ENCODE measurements around the gene TLE4.

The TLE4 gene

GRCh38 chr9:79592726-79593493 lies 21.1 kb downstream of the TLE4 start:
- peaks cover 11% of the 10 kb centered on the region for H3K36me3 ChIP-seq
- H3K4me1 ChIP-seq (ENCODE audit: control insufficient read depth in 1 of 2, insufficient read depth in 1 of 2, low read depth in 1 of 2, low read length in 1 of 2) = peaks cover 43 to 78% of the 10 kb centered on the region in 2 experiments
- no peaks in the 10 kb centered on the region for H3K9me3 ChIP-seq
- no peaks in the 10 kb centered on the region for H3K27me3 ChIP-seq
- TF ChIP-seq CTCF (IDR thresholded peaks at IDR 0.05) = no peak
- H3K4me3 ChIP-seq (ENCODE audit: low read depth in 1 of 2, low read length in 1 of 2) = peak overlapping the region in 1 of 2 experiments; percentile 0
- peak overlapping the region; percentile 92 for H3K27ac ChIP-seq

DNA sequence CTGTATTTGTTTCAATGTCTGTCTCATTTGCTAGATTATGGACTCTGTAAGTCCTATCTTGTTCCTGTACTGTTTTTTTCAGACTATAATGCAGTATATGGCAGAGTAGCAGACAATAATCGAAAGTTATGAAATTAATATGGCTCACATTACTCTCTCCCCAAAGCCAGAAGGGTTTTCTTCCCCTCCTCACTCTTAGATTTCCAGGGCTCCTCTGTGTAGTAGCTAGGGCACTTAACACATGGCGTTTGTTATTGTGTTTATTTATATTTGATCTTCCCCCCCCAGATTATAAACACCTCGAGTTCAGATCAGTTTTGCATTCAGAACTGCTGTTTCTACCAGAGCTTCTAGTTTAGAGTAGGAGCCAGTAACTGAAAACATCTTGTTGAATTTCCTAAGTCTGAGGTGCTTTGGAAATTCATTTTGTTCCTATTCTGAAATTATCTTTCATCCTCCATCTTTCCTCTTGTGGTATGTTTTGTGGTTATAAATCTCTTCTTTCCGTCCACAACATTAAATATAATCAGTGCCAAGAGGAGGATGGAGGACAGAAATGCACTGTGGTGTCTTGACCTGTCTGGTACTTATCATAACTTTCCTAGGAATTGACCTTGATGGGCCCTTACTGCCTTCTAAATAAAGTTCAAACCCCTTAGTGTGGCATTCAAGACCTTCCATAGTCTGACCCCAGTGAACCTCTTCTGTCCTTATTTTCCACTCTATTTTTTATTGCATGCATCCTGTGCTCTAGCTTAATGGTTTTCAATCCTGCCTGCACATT lies 27.0 kb downstream of the TLE4 start:
- Histone ChIP-seq H3K4me1 (ENCODE audit: control insufficient read depth in 1 of 2, insufficient read depth in 1 of 2, low read depth in 1 of 2, low read length in 1 of 2) (peaks cover 25 to 45% of the 10 kb centered on the region in 2 experiments), H3K36me3 (peaks cover 12% of the 10 kb centered on the region), H3K4me3 (ENCODE audit: low read depth in 1 of 2, low read length in 1 of 2) (no peak overlapping the region), H3K27ac (peak overlapping the region; percentile 70), H3K27me3 (no peaks in the 10 kb centered on the region), H3K9me3 (no peaks in the 10 kb centered on the region)
- TF ChIP-seq CTCF (IDR thresholded peaks at IDR 0.05) = no peak

- Histone ChIP-seq H3K27ac (peak overlapping the region; percentile 70), H3K36me3 (peaks cover 12% of the 10 kb centered on the region), H3K4me1 (ENCODE audit: control insufficient read depth in 1 of 2, insufficient read depth in 1 of 2, low read depth in 1 of 2, low read length in 1 of 2) (peaks cover 39 to 55% of the 10 kb centered on the region in 2 experiments), H3K4me3 (ENCODE audit: low read depth in 1 of 2, low read length in 1 of 2) (no peak overlapping the region), H3K9me3 (no peaks in the 10 kb centered on the region), H3K27me3 (no peaks in the 10 kb centered on the region)
- TF ChIP-seq CTCF (IDR thresholded peaks at IDR 0.05) = no peak
Measured at GRCh38 chr9:79600466-79600865, 28.7 kb downstream of the TLE4 start.

DNA sequence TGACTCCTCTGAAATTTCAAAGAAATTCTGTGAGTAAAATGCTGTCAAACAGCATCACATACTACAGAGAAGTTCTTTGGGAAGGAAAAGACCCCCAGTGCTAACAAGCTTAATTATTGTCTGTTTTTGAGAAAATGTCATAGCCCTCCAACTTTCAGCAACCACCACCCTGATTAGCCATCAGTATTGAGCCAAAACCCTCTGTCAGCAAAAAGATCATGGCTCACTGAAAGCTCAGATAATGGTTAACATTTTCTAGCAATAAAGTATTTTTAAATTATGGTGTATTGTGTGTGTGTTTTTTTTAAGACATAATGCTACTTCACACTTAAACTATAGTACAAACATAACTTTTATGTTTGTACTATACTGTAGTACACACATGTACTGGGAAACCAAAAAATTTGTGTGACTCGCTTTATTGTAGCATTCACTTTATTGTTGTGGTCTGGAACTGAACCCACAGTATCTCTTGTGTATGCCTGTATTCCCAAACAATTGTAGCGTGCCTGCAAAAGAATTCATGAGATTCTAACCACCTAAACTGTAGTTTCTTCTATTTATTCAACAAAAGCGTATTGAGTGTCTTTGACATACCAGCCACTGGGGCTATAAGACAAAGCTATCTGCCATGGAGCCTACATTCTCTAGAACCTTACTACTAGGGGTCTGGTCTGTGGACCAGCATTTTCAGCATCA lies 31.6 kb downstream of the TLE4 start:
- H3K36me3 ChIP-seq = peaks cover 6% of the 10 kb centered on the region
- H3K27me3 ChIP-seq = no peaks in the 10 kb centered on the region
- H3K4me3 ChIP-seq (ENCODE audit: low read depth in 1 of 2, low read length in 1 of 2) = no peak overlapping the region
- peaks cover 33 to 40% of the 10 kb centered on the region in 2 experiments for H3K4me1 ChIP-seq (ENCODE audit: control insufficient read depth in 1 of 2, insufficient read depth in 1 of 2, low read depth in 1 of 2, low read length in 1 of 2)
- no peak for TF ChIP-seq CTCF (IDR thresholded peaks at IDR 0.05)
- no peaks in the 10 kb centered on the region for H3K9me3 ChIP-seq
- H3K27ac ChIP-seq = peak overlapping the region; percentile 70

GRCh38 chr9:79604149-79604548 lies 32.4 kb downstream of the TLE4 start:
- Histone ChIP-seq H3K36me3 (peaks cover 6% of the 10 kb centered on the region), H3K27me3 (no peaks in the 10 kb centered on the region), H3K4me1 (ENCODE audit: control insufficient read depth in 1 of 2, insufficient read depth in 1 of 2, low read depth in 1 of 2, low read length in 1 of 2) (peaks cover 33 to 42% of the 10 kb centered on the region in 2 experiments), H3K4me3 (ENCODE audit: low read depth in 1 of 2, low read length in 1 of 2) (no peak overlapping the region), H3K27ac (peak overlapping the region; percentile 70), H3K9me3 (no peaks in the 10 kb centered on the region)
- TF ChIP-seq CTCF (IDR thresholded peaks at IDR 0.05) = no peak
